ENCODE measurements around the gene NIBAN1.

GRCh38 chr1:184959626-184960025 lies 14.7 kb downstream of the NIBAN1 start:
- no peak for TF ChIP-seq CTCF (conservative IDR thresholded peaks at IDR 0.05)
- TF ChIP-seq ZFX (IDR thresholded peaks at IDR 0.05), result no peak

All from C4-2B (cell line).